Measurements from ENCODE around the gene ARHGAP26. TPM values are rescaled to one million over a fixed set of nuclear protein-coding genes. Genes with fewer than 3 reads are reported as not detected.

The ARHGAP26 gene
- total RNA-seq, 1 experiment from 2014 or later: 34.5 TPM

DNA sequence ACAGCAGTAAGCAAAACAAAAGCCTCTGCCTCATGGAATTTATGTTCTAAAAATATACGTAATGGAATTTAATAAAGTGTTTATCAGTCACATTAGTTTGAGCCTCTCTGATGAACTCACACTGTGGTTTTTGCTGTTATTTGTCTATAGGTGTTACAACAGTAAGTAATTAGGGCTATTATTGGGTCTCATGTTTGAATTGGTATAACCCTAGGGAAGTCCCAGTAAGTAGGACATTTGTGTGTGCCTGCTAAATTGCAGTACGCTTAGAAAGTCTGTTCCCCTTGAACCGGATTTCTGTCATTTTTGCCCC, 435.7 kb downstream of the ARHGAP26 start:
- Histone ChIP-seq H3K9me3 (ENCODE audit: control insufficient read depth in 1 of 2, insufficient read depth in 1 of 2, low read depth in 1 of 2, low read length in 2 of 2) (no peaks in the 10 kb centered on the region), H3K4me1 (ENCODE audit: control insufficient read depth in 1 of 2, insufficient read depth in 2 of 2, low read length in 2 of 2) (peaks cover 2% of the 10 kb centered on the region in 2 experiments; a peak in 1 of 4 replicates), H3K4me3 (replicated peaks in 1 of 2; ENCODE audit: low read depth in 1 of 2, low read length in 2 of 2) (no peak overlapping the region), H4K20me1 (ENCODE audit: insufficient read depth) (no peaks in the 10 kb centered on the region), H3K36me3 (ENCODE audit: control insufficient read depth in 1 of 2, insufficient read depth in 2 of 2, low read length in 2 of 2) (no peaks in the 10 kb centered on the region), H3K9ac (ENCODE audit: low read length) (no peak overlapping the region), H2AFZ (ENCODE audit: low read depth, low read length, poor library complexity, severe bottlenecking) (no peak overlapping the region), H3K4me2 (ENCODE audit: low read length) (no peak overlapping the region), H3K27me3 (ENCODE audit: insufficient read depth, low read length) (no peaks in the 10 kb centered on the region), H3K79me2 (ENCODE audit: insufficient read depth, low read length) (no peaks in the 10 kb centered on the region), H3K27ac (ENCODE audit: low read depth, low read length) (no peak overlapping the region), H3K9me2 (ENCODE audit: insufficient read depth) (no peaks in the 10 kb centered on the region)
- ChIA-PET CTCF (no interaction called here), POLR2A (no interaction called here), RAD21 (ENCODE audit: low non-redundant PET in 1 of 2, low total read pairs in 2 of 2, uncharacterized antibody in 2 of 2, unreplicated experiment in 2 of 2) (no interaction called here)
- BruUV-seq (replicated peaks): no TSS peak
- DNase-seq (ENCODE audit: low read depth, low spot score) (no peak), ATAC-seq (no peak)
- intact Hi-C loops (cut with micrococcal nuclease): no loop called here
- TF ChIP-seq ZNF274 (IDR thresholded peaks at IDR 0.05; ENCODE audit: low read depth, low read length) (no peak), SIN3A (IDR thresholded peaks at IDR 0.05; ENCODE audit: low read depth) (no peak), ZFX (IDR thresholded peaks at IDR 0.05) (no peak), MAX (IDR thresholded peaks at IDR 0.05) (no peak), EZH2phosphoT487 (IDR thresholded peaks at IDR 0.05; ENCODE audit: borderline replicate concordance) (no peak), EGR1 (IDR thresholded peaks at IDR 0.05; ENCODE audit: low read depth) (no peak), RAD21 (IDR thresholded peaks at IDR 0.05; ENCODE audit: low read depth) (no peak), ELF1 (IDR thresholded peaks at IDR 0.05; ENCODE audit: borderline replicate concordance, low read depth) (no peak), POLR2A (IDR thresholded peaks at IDR 0.05; ENCODE audit: borderline replicate concordance, extremely low read depth, insufficient read depth, insufficient read length) (no peak), POLR2AphosphoS5 (IDR thresholded peaks at IDR 0.05; ENCODE audit: low read depth, low read length) (no peak), EZH2 (IDR thresholded peaks at IDR 0.05) (no peak), FOSL1 (IDR thresholded peaks at IDR 0.05; ENCODE audit: low read depth) (no peak), TCF7L2 (IDR thresholded peaks at IDR 0.05; ENCODE audit: borderline replicate concordance, extremely low read depth, insufficient read depth, insufficient read length) (no peak), REST (IDR thresholded peaks at IDR 0.05; ENCODE audit: low read depth) (no peak), SRF (IDR thresholded peaks at IDR 0.05; ENCODE audit: low read depth) (no peak), YY1 (IDR thresholded peaks at IDR 0.05; ENCODE audit: extremely low read depth, insufficient replicate concordance, low read depth, low read length) (no peak), CEBPB (IDR thresholded peaks at IDR 0.05; ENCODE audit: low read depth) (no peak)
- TF ChIP-seq, protein P1, sequence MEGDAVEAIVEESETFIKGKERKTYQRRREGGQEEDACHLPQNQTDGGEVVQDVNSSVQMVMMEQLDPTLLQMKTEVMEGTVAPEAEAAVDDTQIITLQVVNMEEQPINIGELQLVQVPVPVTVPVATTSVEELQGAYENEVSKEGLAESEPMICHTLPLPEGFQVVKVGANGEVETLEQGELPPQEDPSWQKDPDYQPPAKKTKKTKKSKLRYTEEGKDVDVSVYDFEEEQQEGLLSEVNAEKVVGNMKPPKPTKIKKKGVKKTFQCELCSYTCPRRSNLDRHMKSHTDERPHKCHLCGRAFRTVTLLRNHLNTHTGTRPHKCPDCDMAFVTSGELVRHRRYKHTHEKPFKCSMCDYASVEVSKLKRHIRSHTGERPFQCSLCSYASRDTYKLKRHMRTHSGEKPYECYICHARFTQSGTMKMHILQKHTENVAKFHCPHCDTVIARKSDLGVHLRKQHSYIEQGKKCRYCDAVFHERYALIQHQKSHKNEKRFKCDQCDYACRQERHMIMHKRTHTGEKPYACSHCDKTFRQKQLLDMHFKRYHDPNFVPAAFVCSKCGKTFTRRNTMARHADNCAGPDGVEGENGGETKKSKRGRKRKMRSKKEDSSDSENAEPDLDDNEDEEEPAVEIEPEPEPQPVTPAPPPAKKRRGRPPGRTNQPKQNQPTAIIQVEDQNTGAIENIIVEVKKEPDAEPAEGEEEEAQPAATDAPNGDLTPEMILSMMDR (IDR thresholded peaks at IDR 0.05 in 2 of 3, conservative IDR thresholded peaks at IDR 0.05 in 1 of 3; ENCODE audit: borderline replicate concordance in 1 of 3, insufficient read depth in 1 of 3, low read depth in 2 of 3, low read length in 2 of 3): no peak
- TF ChIP-seq, protein P2, sequence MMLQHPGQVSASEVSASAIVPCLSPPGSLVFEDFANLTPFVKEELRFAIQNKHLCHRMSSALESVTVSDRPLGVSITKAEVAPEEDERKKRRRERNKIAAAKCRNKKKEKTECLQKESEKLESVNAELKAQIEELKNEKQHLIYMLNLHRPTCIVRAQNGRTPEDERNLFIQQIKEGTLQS (IDR thresholded peaks at IDR 0.05): no peak
